ENCODE results near the gene UTP14A. TPM values are rescaled to one million over a fixed set of nuclear protein-coding genes. Genes with fewer than 3 reads are reported as not detected.

Gene UTP14A
- total and polyA plus RNA-seq, 7 donors = 5.5 to 18.2 (median 15.0) TPM

DNA sequence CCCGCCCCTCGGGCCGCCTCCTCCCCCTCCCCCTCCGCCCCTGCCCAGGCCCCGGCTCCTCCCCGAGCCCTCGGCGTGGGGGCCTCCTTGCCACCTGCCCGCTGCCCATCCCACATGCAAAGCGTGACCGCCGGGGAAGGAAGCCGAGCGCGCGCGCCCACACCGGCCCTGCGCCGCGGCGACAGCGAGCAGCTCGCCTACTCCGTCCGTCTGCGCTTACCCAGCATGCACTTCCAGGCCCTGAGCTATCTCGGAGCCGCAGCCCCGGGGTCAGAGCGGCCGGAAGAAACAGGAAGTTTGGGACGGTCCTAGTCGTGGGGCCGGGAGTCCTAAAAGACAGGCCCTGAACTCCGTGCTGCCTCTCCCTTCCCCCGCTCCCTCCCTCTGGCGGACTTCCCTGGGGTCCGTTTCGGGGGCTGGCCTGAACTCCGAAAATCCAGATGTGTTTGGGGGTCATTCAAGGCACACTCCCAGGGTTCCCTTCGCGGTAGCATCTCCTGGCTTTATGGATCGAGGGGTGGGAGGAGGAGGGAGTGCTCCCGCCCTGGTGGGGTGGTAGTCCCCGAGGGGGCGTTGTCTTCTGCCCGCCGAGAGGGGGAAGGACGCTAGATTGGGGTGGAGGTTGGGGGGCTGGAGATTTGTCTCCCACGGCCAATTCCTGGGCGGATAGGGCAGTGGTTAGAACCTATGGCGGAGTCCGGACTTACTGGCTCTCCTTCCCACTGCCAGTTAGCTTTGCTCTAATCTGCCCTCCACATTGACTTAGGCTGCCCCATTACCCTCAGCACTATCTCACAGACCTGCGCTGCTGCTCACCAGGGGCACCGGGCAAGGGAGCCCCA lies 51.5 kb downstream of the UTP14A start:
- no peaks in the 10 kb centered on the region for H3K9me3 ChIP-seq
- peaks cover 0 to 10% (median 5%) of the 10 kb centered on the region in 4 donors for H3K4me1 ChIP-seq
- peak; percentile 73 for DNase-seq
- peak overlapping the region; percentile 21 to 51 (median 46) for H3K4me3 ChIP-seq
- TF ChIP-seq, protein P1, sequence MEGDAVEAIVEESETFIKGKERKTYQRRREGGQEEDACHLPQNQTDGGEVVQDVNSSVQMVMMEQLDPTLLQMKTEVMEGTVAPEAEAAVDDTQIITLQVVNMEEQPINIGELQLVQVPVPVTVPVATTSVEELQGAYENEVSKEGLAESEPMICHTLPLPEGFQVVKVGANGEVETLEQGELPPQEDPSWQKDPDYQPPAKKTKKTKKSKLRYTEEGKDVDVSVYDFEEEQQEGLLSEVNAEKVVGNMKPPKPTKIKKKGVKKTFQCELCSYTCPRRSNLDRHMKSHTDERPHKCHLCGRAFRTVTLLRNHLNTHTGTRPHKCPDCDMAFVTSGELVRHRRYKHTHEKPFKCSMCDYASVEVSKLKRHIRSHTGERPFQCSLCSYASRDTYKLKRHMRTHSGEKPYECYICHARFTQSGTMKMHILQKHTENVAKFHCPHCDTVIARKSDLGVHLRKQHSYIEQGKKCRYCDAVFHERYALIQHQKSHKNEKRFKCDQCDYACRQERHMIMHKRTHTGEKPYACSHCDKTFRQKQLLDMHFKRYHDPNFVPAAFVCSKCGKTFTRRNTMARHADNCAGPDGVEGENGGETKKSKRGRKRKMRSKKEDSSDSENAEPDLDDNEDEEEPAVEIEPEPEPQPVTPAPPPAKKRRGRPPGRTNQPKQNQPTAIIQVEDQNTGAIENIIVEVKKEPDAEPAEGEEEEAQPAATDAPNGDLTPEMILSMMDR (IDR thresholded peaks at IDR 0.05) = no peak
- TF ChIP-seq POLR2A (IDR thresholded peaks at IDR 0.05) = no peak
- TF ChIP-seq EP300 (IDR thresholded peaks at IDR 0.05) = no peak
- TF ChIP-seq POLR2AphosphoS5 (IDR thresholded peaks at IDR 0.05) = peak in 3 of 4 donors; percentile 33 to 58 (median 36)
- no peaks in the 10 kb centered on the region for H3K36me3 ChIP-seq
- intact Hi-C loops (cut with DNase I) = loop anchor here (2.0 kb wide), 1 partner anchor 21 kb away; no protein-coding TSS in a partner anchor
- H3K27ac ChIP-seq = peak overlapping the region; percentile 58 to 65 (median 62)
- H3K27me3 ChIP-seq = no peaks in the 10 kb centered on the region
- 9 to 12% methylated on average over 53 to 54 of the region's 56 CpGs for WGBS, 2 donors

DNA sequence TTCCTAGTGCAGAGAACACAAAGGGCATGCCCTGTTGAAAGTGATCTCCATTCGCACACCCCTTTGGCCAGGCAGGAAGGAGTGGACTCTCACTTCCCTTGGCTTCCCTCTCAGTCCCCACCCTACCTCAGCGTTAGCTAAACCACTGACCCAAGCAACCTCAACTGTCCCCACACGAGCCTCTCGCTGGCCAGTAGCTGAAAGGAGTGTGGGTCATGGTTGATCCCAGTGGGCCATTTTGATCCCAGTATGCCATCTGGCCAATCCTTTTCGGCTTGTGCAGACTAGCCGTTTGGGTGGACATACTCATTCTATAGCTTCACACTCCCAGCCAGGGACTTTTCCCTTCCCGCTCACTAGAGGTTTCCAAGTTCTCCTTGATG lies 52.1 kb downstream of the UTP14A start:
- no peak for DNase-seq
- H3K4me3 ChIP-seq = no peak overlapping the region
- intact Hi-C loops (cut with DNase I) = loop anchor here (2.0 kb wide), 1 partner anchor 21 kb away; no protein-coding TSS in a partner anchor
- TF ChIP-seq POLR2A (IDR thresholded peaks at IDR 0.05) = no peak
- no peak for TF ChIP-seq POLR2AphosphoS5 (IDR thresholded peaks at IDR 0.05)
- TF ChIP-seq, protein P1 (IDR thresholded peaks at IDR 0.05) = no peak
- no peak for TF ChIP-seq EP300 (IDR thresholded peaks at IDR 0.05)
- no peaks in the 10 kb centered on the region for H3K9me3 ChIP-seq
- H3K27me3 ChIP-seq = no peaks in the 10 kb centered on the region
- no peaks in the 10 kb centered on the region for H3K36me3 ChIP-seq
- peaks cover 0 to 8% (median 4%) of the 10 kb centered on the region in 4 donors for H3K4me1 ChIP-seq
- WGBS, 2 donors = 73 to 84% methylated on average over 7 of the region's 7 CpGs
- H3K27ac ChIP-seq = peak overlapping the region in 1 of 4 donors; percentile 58

DNA sequence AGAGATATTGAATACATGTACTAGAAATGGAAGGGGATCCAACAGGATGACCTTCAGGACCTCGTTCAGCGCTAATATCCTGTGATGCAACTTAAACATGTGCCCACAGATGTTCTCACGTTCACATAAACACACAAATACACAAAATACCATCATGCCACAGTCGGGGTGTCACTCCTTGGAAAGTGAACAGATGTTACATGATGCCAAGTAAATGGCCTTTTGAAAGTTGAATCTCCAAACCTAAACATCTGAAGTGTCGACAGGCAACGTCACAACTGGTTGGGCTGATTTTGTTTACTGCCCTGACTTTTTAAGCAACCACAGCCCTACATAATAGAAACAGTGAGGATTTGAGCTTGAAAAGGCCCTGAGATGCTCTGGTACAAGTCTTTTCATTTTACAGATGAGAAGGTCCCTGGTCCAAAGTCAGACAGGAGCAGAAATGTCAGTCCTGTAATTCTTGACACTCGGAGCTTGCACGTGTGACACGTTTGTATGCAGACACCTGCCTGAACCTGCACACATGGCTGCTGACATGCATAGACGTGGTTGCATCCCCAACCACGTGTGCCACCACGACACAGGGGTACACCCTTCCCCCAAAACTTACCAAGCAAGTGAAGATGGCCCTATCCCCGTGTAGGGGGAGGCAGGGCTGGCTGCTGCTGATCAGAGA lies 53.0 kb downstream of the UTP14A start:
- Histone ChIP-seq H3K4me1 (peaks cover 0 to 6% (median 3%) of the 10 kb centered on the region in 4 donors), H3K9me3 (no peaks in the 10 kb centered on the region), H3K27me3 (no peaks in the 10 kb centered on the region), H3K36me3 (no peaks in the 10 kb centered on the region), H3K27ac (no peak overlapping the region), H3K4me3 (no peak overlapping the region)
- TF ChIP-seq, protein P1 (IDR thresholded peaks at IDR 0.05) = no peak
- TF ChIP-seq POLR2AphosphoS5 (IDR thresholded peaks at IDR 0.05) (no peak), POLR2A (IDR thresholded peaks at IDR 0.05) (no peak), EP300 (IDR thresholded peaks at IDR 0.05) (no peak)
- intact Hi-C loops (cut with DNase I) = loop anchor here (2.0 kb wide), 1 partner anchor 20 kb away; no protein-coding TSS in a partner anchor
- 40 to 53% methylated on average over 13 of the region's 13 CpGs for WGBS, 2 donors
- DNase-seq = no peak

DNA sequence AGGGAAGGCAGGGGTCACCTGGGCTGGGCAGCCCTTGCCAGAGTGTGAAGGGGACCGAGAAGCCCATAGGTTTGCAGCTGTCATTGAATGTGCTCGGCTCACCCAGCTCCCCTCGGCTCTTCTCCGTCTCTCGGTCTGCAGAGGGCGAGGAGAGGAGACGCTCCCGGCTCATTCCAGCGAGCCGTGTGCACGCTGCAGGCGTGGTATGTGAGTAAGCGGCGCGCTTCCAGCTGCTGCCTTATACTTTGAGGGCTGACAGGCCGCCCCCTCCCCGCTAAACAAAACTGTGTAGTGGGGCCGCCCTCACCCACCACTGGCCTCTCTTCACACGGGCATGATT lies 53.5 kb downstream of the UTP14A start:
- no peaks in the 10 kb centered on the region for H3K9me3 ChIP-seq
- DNase-seq = no peak
- TF ChIP-seq POLR2A (IDR thresholded peaks at IDR 0.05) (no peak), EP300 (IDR thresholded peaks at IDR 0.05) (no peak), POLR2AphosphoS5 (IDR thresholded peaks at IDR 0.05) (no peak)
- TF ChIP-seq, protein P1 (IDR thresholded peaks at IDR 0.05) = no peak
- intact Hi-C loops (cut with DNase I) = loop anchor here (2.0 kb wide), 1 partner anchor 19 kb away; no protein-coding TSS in a partner anchor
- H3K4me3 ChIP-seq = no peak overlapping the region
- H3K36me3 ChIP-seq = no peaks in the 10 kb centered on the region
- WGBS, 2 donors = 18 to 64% methylated on average over 19 of the region's 19 CpGs
- no peak overlapping the region for H3K27ac ChIP-seq
- H3K27me3 ChIP-seq = no peaks in the 10 kb centered on the region
- H3K4me1 ChIP-seq = peaks cover 0 to 6% (median 3%) of the 10 kb centered on the region in 4 donors
